Large intestine (tissue), 3 donors: ENCODE data around the gene LRRC23. TPM values are rescaled to one million over a fixed set of nuclear protein-coding genes. Genes with fewer than 3 reads are reported as not detected.

Source experiments
- DNase-seq, 2 donors: peaks; one replicate each; pipeline versions ENCODE4 v3.0.0 to v3.0.0-alpha.2; 2013
- H3K27ac ChIP-seq: one replicate; pipeline ENCODE4 v1.5.1; 2013; ENCODE audit warnings: low read length
- H3K27me3 ChIP-seq: 2 replicates; pipeline ENCODE4 v1.6.1; 2013; ENCODE audit warnings: low read length; ENCODE audit not compliant: control insufficient read depth, insufficient read depth
- H3K36me3 ChIP-seq: 2 replicates; pipeline ENCODE4 v1.6.1; 2013; ENCODE audit warnings: low read length; ENCODE audit not compliant: control insufficient read depth, insufficient read depth
- H3K4me1 ChIP-seq: one replicate; pipeline ENCODE4 v1.6.1; 2013; ENCODE audit warnings: low read length; ENCODE audit not compliant: control insufficient read depth, insufficient read depth
- H3K4me3 ChIP-seq: one replicate; pipeline ENCODE4 v1.5.1; 2013; ENCODE audit warnings: low read length
- H3K9me3 ChIP-seq: one replicate; pipeline ENCODE4 v1.6.1; 2013; ENCODE audit warnings: mild to moderate bottlenecking, low read depth, low read length, moderate library complexity; ENCODE audit not compliant: control insufficient read depth
- WGBS: methylation state at CpG from one replicate; pipeline ENCODE4 v1.1.5; 2013; ENCODE audit warnings: low lambda C conversion rate; ENCODE audit not compliant: insufficient coverage; 5-methylcytosine and 5-hydroxymethylcytosine counted together
- polyA plus RNA-seq: library from polyadenylated mRNA; unstranded; fragments of 120-200 nt; gene quantifications from one replicate; pipeline ENCODE4 v1.2.1, GENCODE V29; 2013

The LRRC23 gene
- polyA plus RNA-seq, 1 donor = 8.2 TPM

- H3K36me3 ChIP-seq = peaks cover under 1% of the 10 kb centered on the region
- H3K27ac ChIP-seq = peak overlapping the region; percentile 70
- H3K27me3 ChIP-seq = no peaks in the 10 kb centered on the region
- WGBS = no CpG with 5 or more reads among the region's 79 CpGs
- DNase-seq = no peak
- peaks cover 43% of the 10 kb centered on the region for H3K4me1 ChIP-seq
- H3K4me3 ChIP-seq = peak overlapping the region; percentile 89
- H3K9me3 ChIP-seq = no peaks in the 10 kb centered on the region
These were observed 23.5 kb downstream of the LRRC23 start for GRCh38 chr12:6928022-6928702.

GRCh38 chr12:6928703-6929407 is 24.2 kb downstream of the LRRC23 start:
- WGBS = no CpG with 5 or more reads among the region's 19 CpGs
- H3K9me3 ChIP-seq = no peaks in the 10 kb centered on the region

GRCh38 chr12:6929466-6930452 is 25.1 kb downstream of the LRRC23 start:
- peak in 1 of 2 donors; percentile 21 for DNase-seq
- H3K4me1 ChIP-seq = peaks cover 38% of the 10 kb centered on the region
- H3K4me3 ChIP-seq = peak overlapping the region; percentile 89
- no peaks in the 10 kb centered on the region for H3K9me3 ChIP-seq
- no peaks in the 10 kb centered on the region for H3K27me3 ChIP-seq
- H3K36me3 ChIP-seq = peaks cover 16% of the 10 kb centered on the region
- 73% methylated on average over 2 of the region's 7 CpGs for WGBS
- peak overlapping the region; percentile 70 for H3K27ac ChIP-seq

More at GRCh38 chr12:6928703-6929407, 24.2 kb downstream of the LRRC23 start:
- peaks cover 7% of the 10 kb centered on the region for H3K36me3 ChIP-seq
- DNase-seq = peak in 1 of 2 donors; percentile 45
- H3K27me3 ChIP-seq = no peaks in the 10 kb centered on the region
- H3K27ac ChIP-seq = peak overlapping the region; percentile 70
- H3K4me1 ChIP-seq = peaks cover 43% of the 10 kb centered on the region
- H3K4me3 ChIP-seq = peak overlapping the region; percentile 89

- H3K9me3 ChIP-seq = no peaks in the 10 kb centered on the region
- peaks cover 37% of the 10 kb centered on the region for H3K36me3 ChIP-seq
- DNase-seq = no peak
- H3K4me3 ChIP-seq = no peak overlapping the region
- H3K27ac ChIP-seq = no peak overlapping the region
- H3K4me1 ChIP-seq = peaks cover 21% of the 10 kb centered on the region
- H3K27me3 ChIP-seq = no peaks in the 10 kb centered on the region
- no CpG with 5 or more reads among the region's 1 CpG for WGBS
These were observed 28.1 kb downstream of the LRRC23 start for GRCh38 chr12:6932766-6933165.

- H3K27me3 ChIP-seq = no peaks in the 10 kb centered on the region
- no peak overlapping the region for H3K4me3 ChIP-seq
- no peaks in the 10 kb centered on the region for H3K9me3 ChIP-seq
- peaks cover 44% of the 10 kb centered on the region for H3K36me3 ChIP-seq
- no peak for DNase-seq
- peaks cover 25% of the 10 kb centered on the region for H3K4me1 ChIP-seq
- no CpG with 5 or more reads among the region's 8 CpGs for WGBS
- no peak overlapping the region for H3K27ac ChIP-seq
These were observed 29.5 kb downstream of the LRRC23 start for GRCh38 chr12:6934110-6934509.

GRCh38 chr12:6935371-6936193 is 31.0 kb downstream of the LRRC23 start:
- no peak for DNase-seq

GRCh38 chr12:6936194-6936635 is 31.6 kb downstream of the LRRC23 start:
- Histone ChIP-seq H3K4me3 (no peak overlapping the region), H3K27me3 (no peaks in the 10 kb centered on the region), H3K36me3 (peaks cover 58% of the 10 kb centered on the region), H3K9me3 (no peaks in the 10 kb centered on the region), H3K4me1 (peaks cover 10% of the 10 kb centered on the region), H3K27ac (no peak overlapping the region)
- no CpG with 5 or more reads among the region's 3 CpGs for WGBS
- no peak for DNase-seq

More at GRCh38 chr12:6935371-6936193, 31.0 kb downstream of the LRRC23 start:
- H3K27ac ChIP-seq = no peak overlapping the region
- no peaks in the 10 kb centered on the region for H3K9me3 ChIP-seq
- H3K27me3 ChIP-seq = no peaks in the 10 kb centered on the region
- H3K4me3 ChIP-seq = no peak overlapping the region
- WGBS = no CpG with 5 or more reads among the region's 14 CpGs
- peaks cover 14% of the 10 kb centered on the region for H3K4me1 ChIP-seq
- H3K36me3 ChIP-seq = peaks cover 52% of the 10 kb centered on the region

- no CpG with 5 or more reads among the region's 36 CpGs for WGBS
- Histone ChIP-seq H3K36me3 (peaks cover 65% of the 10 kb centered on the region), H3K4me3 (peak overlapping the region; percentile 69), H3K27ac (peak overlapping the region; percentile 92), H3K4me1 (peaks cover 10% of the 10 kb centered on the region), H3K27me3 (no peaks in the 10 kb centered on the region), H3K9me3 (no peaks in the 10 kb centered on the region)
- peak in 1 of 2 donors; percentile 46 for DNase-seq
These were observed 32.2 kb downstream of the LRRC23 start for GRCh38 chr12:6936636-6937480.
